Glutamatergic neuron (in vitro differentiated cells): ENCODE data around the gene PTPN2. TPM values are rescaled to one million over a fixed set of nuclear protein-coding genes. Genes with fewer than 3 reads are reported as not detected.

ENCODE experiments used
- DNase-seq: peaks from one replicate; pipeline ENCODE4 v3.0.0; 2022
- H3K27ac Mint-ChIP-seq: one replicate; pipeline ENCODE4 v1.8.0; 2020; ENCODE audit warnings: mild to moderate bottlenecking, mixed read lengths, inconsistent platforms; ENCODE audit not compliant: unreplicated experiment
- H3K27me3 Mint-ChIP-seq: one replicate; pipeline ENCODE4 v1.8.0; 2020; ENCODE audit warnings: mild to moderate bottlenecking, moderate library complexity, mixed read lengths, inconsistent platforms; ENCODE audit not compliant: unreplicated experiment
- H3K36me3 Mint-ChIP-seq: one replicate; pipeline ENCODE4 v1.8.0; 2020; ENCODE audit warnings: mild to moderate bottlenecking, mixed read lengths, inconsistent platforms; ENCODE audit not compliant: unreplicated experiment
- H3K4me1 Mint-ChIP-seq: one replicate; pipeline ENCODE4 v1.8.0; 2020; ENCODE audit warnings: mild to moderate bottlenecking, low read depth, mixed read lengths, inconsistent platforms; ENCODE audit not compliant: unreplicated experiment
- H3K4me3 Mint-ChIP-seq: one replicate; pipeline ENCODE4 v1.8.0; 2020; ENCODE audit warnings: mild to moderate bottlenecking, mixed read lengths, inconsistent platforms; ENCODE audit not compliant: unreplicated experiment
- H3K9me3 Mint-ChIP-seq: one replicate; pipeline ENCODE4 v1.8.0; 2020; ENCODE audit warnings: mild to moderate bottlenecking, moderate library complexity, mixed read lengths, inconsistent platforms; ENCODE audit not compliant: unreplicated experiment
- CTCF ChIP-seq: fragments of 200-600 bp; sonication (generic); IDR thresholded peaks from one replicate; pipeline ENCODE4 v1.5.0; 2021; ENCODE audit not compliant: partially characterized antibody, unreplicated experiment
- total RNA-seq: library from RNA; stranded (reverse); fragmentation: NEBNext Ultra II Directional; extraction: Animal tissue kit (Norgen Biotek cat#: 25700); gene quantifications from one replicate; pipeline ENCODE4 v1.2.1, GENCODE V29; 2021; ENCODE audit not compliant: unreplicated experiment

PTPN2 gene
- total RNA-seq, 1 donor from 2014 or later: 33.3 TPM

- Mint-ChIP-seq H3K36me3 (no peaks in the 10 kb centered on the region), H3K27me3 (peaks cover 1% of the 10 kb centered on the region), H3K4me3 (no peak overlapping the region), H3K4me1 (peaks cover 12% of the 10 kb centered on the region), H3K9me3 (peaks cover 4% of the 10 kb centered on the region), H3K27ac (no peak overlapping the region)
- no peak for DNase-seq
- TF ChIP-seq CTCF: no peak
These were observed 44.6 kb upstream of the PTPN2 start for GRCh38 chr18:12928641-12929040.

- Mint-ChIP-seq H3K27ac (no peak overlapping the region), H3K9me3 (peaks cover 4% of the 10 kb centered on the region), H3K27me3 (peaks cover 1% of the 10 kb centered on the region), H3K4me1 (peaks cover 12% of the 10 kb centered on the region), H3K36me3 (no peaks in the 10 kb centered on the region), H3K4me3 (no peak overlapping the region)
- DNase-seq: no peak
- no peak for TF ChIP-seq CTCF
These were observed 44.2 kb upstream of the PTPN2 start for GRCh38 chr18:12928206-12928605.

- Mint-ChIP-seq H3K9me3 (no peaks in the 10 kb centered on the region), H3K27me3 (peaks cover 1% of the 10 kb centered on the region), H3K27ac (no peak overlapping the region), H3K4me3 (no peak overlapping the region), H3K36me3 (no peaks in the 10 kb centered on the region), H3K4me1 (peaks cover 8% of the 10 kb centered on the region)
- no peak for TF ChIP-seq CTCF
- no peak for DNase-seq
These were observed 40.6 kb upstream of the PTPN2 start for GRCh38 chr18:12924616-12925015.

GRCh38 chr18:12922266-12922665 lies 38.2 kb upstream of the PTPN2 start:
- no peak for DNase-seq
- Mint-ChIP-seq H3K4me1 (peaks cover 8% of the 10 kb centered on the region), H3K27ac (no peak overlapping the region), H3K27me3 (peaks cover 1% of the 10 kb centered on the region), H3K9me3 (no peaks in the 10 kb centered on the region), H3K4me3 (no peak overlapping the region), H3K36me3 (no peaks in the 10 kb centered on the region)
- no peak for TF ChIP-seq CTCF

GRCh38 chr18:12921178-12921577 lies 37.1 kb upstream of the PTPN2 start:
- peaks cover 1% of the 10 kb centered on the region for H3K27me3 Mint-ChIP-seq
- H3K4me1 Mint-ChIP-seq: peaks cover 8% of the 10 kb centered on the region
- no peaks in the 10 kb centered on the region for H3K36me3 Mint-ChIP-seq
- DNase-seq: no peak
- no peak overlapping the region for H3K4me3 Mint-ChIP-seq
- no peak overlapping the region for H3K27ac Mint-ChIP-seq
- no peaks in the 10 kb centered on the region for H3K9me3 Mint-ChIP-seq
- TF ChIP-seq CTCF: no peak
